Esophagus mucosa (tissue), 1 donor: ENCODE data around the gene YRDC. TPM values are rescaled to one million over a fixed set of nuclear protein-coding genes. Genes with fewer than 3 reads are reported as not detected.
"Not testable (repeated sequence)": the region's sequence is repeated elsewhere in the genome, so short reads cannot be mapped to it uniquely, and the experiment has no call there.

Experiments used
- ATAC-seq: fragments of 200-7000 bp; cut with Tn5 transposase; one replicate; pipeline ENCODE4 v1.9.1; 2020
- total RNA-seq: library from RNA; stranded (reverse); gene quantifications from one replicate; pipeline ENCODE4 v1.2.4, GENCODE V29; 2023
- donor health status: DM: yes; HTN: yes; CAD: no.

Gene YRDC
- total RNA-seq, 1 donor from 2014 or later: 14.7 TPM

DNA sequence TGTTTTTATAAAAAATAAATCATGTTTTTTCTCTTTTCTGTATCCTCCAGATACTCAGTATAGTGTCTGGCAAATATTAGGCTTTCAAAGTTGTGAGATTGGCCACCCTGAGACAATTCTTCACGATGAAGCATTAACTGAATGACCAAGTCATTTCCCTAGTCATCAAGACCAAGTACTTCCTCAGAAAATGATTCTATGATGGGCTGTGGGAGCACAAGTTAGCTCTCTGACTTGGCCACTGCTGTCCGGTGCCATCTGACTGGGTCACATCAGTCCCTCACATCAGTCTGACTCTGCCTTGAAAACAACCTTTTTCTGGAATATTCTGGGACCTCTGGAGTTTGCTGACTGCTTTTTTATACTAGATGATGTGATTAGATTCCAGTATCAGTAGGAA is 13.5 kb upstream of the YRDC start:
- ATAC-seq: no peak

DNA sequence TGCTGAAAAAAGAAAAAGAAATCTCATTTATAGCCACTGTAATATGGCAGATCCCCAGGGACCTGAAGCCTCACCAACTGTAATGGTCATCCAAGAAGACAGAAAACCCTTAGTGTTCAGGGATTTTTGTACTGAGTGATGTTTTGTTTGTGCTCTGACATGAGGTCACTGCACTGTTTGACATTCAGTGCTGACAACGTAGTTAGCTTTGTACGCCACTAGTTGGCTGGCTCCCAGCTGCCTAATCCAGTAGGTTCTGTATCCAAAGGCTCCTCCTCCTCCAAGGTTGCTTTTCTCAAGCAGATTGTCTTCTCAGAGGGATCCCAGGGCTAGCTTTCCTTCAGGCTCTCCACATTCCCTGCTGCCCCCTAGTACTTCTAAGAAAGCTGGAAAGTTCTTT is 9.5 kb upstream of the YRDC start:
- ATAC-seq: peak; percentile 68

DNA sequence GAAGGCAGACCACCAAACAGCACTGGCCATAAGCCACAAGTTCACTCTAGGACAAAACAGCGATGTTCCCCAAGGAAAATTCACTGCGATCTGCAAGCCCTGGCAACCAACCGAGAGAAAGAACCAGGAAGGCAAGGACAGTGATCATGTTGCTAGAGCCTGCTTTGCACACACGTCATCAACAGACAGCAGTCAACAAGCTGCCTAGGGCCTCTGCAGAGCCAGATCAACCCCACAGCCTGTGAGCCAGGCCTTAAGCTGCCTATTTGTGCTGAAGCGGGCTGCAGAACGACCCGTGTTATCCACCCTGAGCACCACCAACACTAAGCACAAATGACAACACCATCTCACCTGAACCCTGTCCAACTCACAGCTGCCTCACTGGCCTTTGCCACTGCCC is 6.2 kb upstream of the YRDC start:
- ATAC-seq: no peak

DNA sequence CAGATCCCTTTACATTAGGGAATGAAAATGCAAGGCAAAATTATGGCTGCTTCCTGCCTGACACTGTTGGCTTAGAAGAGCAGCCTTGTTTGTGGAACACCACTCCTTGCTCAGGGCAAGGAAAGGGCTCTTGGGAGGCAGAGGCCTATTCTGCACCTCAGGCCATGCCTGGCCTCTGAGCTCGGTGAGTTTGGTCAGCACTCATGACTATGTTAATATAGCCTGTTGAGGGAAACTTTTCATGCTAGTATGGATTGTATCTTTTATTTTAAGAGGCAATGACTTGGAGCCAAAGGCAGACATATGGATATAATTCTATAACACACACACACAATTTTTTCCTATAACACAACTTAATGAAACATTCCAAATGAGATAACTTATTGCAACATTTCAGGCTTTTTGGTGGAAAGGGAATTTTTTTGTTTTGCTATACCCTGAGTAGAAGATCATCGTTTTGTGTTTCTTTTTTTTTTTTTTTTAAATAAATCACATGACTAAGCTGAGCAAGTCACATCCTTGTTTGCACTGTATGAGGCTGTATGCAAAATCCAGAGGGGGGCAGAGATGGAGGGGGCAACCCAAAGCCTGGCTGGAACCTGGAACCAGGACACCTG is 5.6 kb upstream of the YRDC start:
- no peak for ATAC-seq

DNA sequence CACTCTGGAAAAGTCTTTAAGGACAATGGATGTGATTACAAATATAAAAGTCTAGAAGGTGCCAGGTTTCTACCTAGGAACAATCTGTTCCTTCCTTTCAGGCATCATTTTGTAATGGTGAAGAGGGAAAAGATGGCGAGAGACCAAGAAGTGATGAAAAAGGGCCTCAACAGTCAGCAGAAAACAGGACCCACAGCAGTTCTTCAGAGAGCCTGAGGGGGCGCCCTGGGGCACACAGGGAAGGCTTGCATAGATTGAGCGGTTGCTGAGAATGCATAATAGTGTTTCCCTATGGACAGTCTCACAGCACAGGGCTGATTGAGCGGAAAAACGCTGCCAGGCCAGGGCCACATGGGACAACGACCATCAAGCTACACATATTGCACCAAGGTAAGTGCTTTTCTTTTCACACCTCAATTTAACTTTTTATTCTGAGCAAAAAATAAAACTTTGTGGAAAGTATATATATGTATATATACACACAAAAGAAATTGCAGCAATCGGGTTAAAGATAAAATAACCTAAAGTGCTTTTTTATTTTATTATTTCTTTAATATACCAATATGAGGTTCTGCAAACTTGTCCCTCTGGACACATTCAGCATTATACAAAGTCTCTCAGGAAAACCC is 3.1 kb upstream of the YRDC start:
- ATAC-seq: peak; percentile 36

DNA sequence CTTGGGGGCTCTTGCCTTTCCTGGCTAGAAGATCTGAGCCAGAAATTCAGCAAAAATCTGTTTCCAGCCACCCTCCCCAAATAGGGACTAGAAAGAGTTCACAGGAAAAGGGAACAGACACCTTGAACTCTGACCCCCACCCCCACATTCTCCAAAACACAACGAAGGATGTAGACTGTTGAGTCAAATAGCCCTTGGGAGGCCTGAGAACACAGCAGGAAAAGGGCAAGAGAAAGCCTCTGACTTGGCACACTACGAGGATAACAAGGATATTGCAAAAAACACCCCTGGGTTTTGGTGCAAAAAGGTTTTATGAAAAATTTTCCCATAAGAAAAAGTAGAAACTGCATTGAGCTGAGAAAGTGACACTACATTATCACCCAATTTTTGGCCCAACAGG is 1.9 kb upstream of the YRDC start:
- ATAC-seq: no peak

DNA sequence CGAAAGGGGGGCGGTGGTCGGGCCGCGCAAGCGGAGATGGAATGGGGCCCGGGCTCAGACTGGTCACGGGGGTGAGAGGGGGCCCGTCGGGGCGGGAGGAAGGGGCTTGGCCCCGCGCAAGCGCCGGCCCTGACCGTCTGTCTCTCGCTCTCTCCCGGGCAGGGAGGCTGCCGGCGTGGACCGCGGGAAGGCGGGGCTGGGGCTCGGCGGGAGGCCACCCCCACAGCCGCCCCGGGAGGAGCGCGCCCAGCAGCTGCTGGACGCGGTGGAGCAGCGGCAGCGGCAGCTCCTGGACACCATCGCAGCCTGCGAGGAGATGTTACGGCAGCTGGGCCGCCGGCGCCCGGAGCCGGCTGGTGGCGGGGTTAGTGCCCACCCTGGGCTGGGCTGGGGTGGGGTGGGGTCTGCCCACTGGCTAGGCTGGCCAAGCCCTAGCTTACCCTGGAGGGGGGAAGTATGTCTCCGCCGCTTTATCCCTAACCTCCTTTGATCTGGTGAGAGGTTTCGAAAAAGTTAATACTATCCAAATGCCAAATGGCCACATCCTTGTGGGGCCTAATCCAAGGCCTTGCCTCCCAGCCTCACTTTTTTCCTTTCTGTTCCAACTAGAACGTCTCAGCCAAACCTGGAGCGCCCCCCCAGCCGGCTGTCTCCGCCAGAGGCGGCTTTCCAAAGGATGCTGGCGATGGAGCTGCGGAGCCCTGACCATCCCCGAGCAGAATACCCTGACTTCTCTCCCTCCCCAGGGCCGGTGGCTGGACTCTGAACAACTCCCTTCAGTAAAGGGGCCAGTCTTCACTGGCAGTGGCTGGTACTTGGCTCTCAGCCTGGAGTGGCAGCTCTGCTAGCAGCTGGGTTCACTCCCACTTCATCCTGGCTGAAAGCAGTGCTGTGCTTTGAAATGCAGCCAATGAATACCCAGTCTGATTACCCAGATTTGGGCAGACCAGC is 636 bp upstream of the YRDC start:
- ATAC-seq: peak; percentile 69

DNA sequence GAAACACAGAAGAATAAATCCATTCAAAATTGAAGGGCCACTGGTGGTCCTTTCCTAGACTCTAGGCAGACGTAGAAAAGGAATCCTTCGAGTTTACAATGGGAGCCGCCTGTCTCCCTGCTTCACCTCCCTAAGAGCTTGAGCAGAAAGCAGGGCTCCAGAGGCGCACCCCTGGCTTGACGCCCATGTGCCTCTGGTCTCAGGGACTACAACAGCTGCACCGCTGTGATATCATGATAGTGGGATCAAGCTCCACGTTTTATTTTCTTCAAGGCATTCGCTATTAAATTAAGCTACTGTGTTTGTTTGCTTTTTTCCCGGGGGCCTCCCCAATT is 821 bp downstream of the YRDC start:
- no peak for ATAC-seq

DNA sequence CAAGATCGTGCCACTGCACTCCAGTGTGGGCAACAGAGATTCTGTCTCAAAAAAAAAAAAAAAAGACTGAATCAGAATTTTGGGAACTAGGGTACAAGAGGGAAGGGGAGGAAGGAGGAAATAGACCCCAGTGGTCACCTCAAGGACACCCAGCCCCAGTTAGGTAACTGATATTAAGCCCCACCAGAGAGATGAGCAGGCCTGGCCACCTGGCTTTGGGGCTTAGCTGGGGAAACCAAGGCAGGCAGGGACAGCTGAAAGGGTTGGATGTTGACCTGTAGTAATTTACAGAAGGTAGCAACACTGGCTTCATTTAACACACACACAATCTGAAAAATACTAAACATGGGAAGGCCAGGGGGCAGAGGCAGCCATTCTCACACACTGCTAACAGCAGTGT is 5.6 kb downstream of the YRDC start:
- ATAC-seq: no peak

DNA sequence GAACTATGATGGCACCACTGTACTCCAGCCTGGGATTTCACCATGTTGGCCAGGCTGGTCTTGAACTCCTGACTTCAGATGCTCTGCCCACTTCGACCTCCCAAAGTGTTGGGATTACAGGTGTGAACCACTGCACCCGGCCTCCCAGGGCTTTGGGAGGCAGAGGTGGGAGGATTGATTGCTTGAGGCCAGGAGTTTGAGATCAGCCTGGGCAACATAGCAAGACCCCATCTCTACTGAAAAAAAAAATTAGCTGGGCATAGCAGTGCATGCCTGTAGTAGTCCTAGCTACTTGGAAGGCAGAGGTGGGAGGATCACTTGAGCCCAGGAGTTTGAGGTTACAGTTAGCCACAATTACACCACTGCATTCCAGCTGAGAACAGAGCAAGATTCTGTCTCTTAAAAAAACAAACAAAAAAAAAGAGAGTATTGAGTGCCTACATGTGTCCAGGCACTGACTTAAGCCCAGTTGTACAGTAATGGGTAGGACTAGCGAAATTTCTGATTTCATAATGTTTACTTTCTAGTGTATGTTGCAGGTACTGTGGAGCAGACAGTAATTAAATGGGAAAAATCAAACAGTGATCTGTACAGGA is 10.2 kb downstream of the YRDC start:
- ATAC-seq: no peak

DNA sequence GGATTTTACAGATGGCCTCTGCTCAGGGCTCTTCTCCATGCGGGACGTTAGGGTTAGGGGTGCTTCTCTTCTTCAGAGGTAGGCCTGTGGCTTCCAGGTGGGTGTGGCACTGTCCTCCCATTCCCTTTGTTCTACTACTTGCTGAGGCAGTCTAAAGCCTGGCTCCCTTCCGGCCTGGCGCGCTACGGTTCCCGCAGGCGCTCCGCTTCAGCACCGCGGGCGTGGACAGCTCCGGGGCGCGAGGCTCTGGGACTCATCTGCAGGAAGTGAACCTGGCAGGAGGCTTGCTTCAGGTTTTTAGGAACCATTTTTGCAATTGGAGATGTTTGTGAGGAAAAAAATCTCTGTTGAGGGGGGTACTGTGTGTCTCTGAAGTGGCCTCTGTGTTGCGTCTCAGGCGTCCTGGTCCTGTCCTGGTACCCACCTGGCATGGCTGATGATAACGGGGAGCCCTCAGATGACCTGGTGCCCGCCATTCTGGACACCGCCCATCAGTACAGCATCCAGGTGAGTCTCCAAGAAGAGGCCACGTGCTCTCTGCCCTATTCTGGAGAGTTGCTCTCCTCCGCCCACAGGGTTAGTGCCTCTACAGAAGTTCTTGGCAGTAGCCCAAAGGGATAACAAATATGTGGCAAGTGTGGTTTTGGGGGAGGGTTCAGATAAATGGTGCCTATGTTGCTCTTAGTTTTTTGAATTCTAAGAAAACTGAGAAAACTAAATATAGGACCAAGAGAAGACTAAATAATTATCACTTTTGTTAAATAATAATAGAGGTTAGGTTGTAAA is 12.5 kb downstream of the YRDC start:
- ATAC-seq: peak; percentile 76

DNA sequence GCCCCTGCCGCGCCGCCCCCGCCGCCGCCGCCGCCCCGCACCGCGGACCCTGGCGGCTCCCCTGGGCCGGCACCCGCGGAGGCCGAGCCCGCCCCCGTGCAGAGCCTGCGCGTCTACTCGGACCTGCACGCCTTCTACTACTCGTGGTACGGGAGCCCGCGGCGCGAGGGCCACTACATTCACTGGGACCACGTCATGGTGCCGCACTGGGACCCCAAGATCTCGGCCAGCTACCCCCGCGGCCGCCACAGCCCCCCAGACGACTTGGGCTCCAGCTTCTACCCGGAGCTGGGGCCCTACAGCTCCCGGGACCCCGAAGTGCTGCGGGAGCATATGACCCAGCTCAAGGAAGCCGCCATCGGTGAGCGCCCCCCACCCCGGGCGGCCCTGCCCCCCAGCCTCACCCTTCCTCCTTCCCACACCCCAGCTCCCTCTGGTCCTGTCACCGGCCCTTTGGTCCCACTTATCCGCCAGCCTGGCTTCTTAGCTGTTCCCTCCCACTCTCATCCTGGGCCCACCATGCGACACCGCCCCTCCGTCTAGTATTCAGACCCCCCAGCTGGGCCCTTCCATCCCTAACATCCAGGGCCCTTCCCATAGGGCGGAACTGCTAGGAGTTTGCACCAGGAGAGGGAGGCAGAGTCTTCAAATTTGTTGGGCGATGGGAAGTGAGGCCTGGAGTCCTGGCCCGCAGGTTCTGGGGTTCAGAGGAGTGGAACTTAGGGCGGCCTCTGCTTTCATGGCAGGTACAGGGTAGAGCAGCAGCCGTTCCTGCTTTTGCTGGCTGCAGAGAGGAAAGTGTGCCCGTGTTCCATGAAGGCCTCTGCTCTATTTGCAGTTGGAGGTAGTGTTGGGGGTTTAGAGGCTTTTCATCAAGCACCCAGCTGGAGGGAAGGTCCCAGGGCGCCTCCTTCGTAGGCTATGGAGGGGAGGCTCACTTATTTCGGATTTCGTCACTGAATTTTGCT is 13.4 kb downstream of the YRDC start:
- ATAC-seq: no peak

DNA sequence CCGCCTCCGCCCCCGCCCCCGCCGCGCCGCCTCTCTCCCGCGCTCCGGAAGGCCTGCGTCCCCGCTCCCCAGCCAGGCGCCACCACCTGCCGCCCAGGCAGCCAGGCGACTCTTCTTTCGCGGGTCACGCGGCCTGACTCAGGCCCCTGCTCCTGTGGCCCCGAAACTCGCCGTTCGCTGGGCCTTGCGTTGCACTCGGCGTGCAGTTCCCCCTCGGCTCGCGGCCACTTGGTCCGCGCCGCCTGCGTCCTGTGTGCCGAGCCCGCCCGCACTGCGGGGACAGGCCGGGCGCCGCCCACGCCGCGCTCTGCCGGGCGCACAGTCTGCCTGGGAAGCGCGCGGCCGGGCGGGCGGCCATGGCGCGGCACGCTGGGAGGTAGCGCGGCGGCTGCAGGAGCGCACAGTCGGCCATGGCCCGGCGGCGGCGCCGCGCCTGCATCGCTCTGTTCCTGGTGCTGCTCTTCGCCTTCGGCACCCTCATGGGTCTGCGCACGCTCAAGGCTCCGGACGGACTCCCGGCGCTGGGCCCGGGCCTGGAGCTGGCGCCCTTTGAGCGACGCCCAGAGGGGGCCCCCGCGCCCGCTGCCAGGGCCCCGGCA is 14.1 kb downstream of the YRDC start, which contains the start of gene MANEAL:
MANEAL (plus strand) TSS at position 75 of the 599 bp plus-strand sequence; CDS start at position 411, 336 bp downstream.
- peak; percentile 72 for ATAC-seq

DNA sequence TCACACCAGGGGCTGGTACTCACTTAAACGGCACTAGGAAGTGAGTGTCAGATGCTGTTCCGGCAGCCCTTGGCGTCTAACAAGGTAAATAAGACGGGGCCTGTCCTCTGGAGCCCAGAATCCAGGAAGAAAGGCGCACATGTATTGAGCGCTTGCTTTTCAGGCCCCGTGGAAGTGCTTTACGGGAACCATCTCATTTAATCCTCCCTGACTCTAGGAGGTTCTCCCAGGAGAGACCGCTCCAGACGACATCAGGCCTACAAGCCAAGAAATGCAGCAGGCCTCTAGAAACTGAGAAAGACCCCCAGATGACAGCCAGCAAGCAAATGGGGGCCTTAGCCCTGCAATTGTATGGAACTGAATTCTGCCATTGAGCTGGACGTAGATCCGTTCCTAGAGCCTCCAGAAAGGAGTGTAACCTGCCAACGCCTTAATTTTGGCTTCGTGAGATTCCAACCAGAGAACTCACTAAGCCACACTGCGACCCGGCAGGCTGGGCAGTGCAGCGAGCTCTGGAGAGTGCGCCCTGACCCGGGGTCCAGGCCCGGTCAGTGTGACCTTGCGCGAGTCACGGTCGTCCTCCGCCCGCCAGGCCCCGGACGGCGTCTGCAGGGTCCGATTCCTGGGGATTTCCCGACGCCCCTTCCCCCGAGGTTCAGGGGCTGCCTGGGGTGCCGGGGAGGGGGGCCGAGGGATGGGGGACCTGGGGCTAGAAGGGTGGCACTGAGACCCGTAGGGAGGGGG is 14.9 kb downstream of the YRDC start:
- no peak for ATAC-seq

DNA sequence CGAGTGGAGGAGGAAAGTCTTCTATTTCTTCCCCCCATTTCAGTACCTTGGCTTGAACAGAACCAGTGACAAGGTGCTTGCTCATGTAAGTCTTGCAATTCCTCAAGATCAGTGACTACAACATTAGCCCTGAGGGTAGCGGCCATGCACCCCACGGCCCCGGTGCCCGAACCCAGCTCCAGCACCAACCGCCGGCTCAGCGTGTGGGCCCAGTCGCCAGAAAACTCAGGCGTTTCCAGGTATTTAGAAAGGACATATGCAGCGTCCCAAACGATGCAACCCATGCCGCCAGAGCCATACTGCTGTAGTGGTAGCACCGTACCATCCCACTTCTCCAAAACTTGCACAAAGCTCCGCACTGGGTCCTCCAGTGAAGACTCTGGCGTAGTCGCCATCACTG is 25.5 kb downstream of the YRDC start:
- no peak for ATAC-seq

DNA sequence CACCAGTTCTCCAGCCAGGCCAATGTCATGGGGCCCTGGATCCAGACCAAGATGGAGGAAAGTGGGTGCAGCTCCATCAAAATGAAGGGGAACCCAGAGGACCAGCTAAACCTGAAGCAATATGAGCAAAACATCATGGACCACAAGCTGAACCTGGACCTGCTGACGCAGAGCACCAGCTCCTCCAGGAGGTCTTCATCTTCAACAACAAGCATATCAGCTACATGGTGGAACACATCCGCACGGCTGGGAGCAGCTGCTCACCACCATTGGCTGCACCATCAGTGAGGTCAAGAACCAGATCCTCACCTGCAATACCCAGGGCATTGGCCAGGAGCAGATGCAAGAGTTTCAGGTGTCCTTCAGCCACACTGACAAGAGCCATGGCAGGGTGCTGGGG is 29.4 kb downstream of the YRDC start:
- ATAC-seq: no peak

DNA sequence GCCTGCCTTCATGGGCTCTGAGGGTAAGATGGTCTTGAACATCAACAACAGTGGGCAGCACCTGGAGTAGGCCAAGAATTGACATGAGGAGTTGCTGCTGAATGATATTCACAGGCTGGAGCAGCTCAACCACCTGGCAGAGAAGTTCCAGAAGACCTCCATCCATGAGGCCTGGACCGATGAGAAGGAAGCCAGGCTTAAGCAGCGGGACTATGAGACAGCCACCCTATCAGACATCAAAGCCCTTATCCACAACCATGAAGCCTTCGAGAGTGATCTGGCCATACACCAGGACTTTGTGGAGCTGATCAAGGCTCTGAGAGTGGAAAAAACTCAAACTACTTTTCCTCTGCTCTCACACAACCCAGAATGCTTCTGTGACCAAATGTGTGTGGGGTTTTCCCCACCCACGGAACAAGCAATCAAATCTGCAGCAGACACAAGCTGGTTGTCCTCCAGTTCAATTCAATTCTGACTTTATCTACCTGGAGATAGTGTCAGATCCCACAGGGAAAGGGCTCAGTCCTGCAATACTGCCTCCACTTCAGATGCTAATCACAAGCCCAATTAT is 31.0 kb downstream of the YRDC start:
- no peak for ATAC-seq

DNA sequence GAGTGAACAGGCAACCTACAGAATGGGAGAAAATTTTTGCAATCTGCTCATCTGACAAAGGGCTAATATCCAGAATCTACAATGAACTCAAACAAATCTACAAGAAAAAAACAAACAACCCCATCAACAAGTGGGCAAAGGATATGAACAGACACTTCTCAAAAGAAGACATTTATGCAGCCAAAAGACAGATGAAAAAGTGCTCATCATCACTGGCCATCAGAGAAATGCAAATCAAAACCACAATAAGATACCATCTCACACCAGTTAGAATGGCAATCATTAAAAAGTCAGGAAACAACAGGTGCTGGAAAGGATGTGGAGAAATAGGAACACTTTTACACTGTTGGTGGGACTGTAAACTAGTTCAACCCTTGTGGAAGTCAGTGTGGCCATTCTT is 36.6 kb downstream of the YRDC start:
- not testable (repeated sequence) for ATAC-seq

DNA sequence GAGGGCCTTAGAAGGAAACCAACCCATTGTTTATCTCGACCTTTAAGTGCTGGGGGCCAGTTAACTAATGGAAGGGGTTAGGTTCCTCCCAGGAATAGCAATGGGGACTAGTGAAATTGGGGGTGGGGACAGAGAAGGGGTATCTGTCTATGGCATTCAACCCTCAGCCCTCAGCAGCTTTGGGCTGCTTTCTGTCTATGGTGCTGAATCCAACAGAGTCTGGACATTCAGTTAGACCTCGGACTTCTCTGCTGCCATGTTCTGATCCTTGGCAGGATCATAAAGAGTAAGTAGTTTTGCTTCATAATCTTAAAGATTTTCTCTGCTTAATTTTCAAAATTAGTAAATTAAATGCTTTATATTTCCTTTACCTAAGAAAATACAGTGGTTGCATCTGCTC is 40.5 kb downstream of the YRDC start:
- no peak for ATAC-seq
